Measurements from ENCODE around the gene SLC38A5. TPM values are rescaled to one million over a fixed set of nuclear protein-coding genes. Genes with fewer than 3 reads are reported as not detected.

The SLC38A5 gene
- total RNA-seq, 2 experiments from 2014 or later, result 146 to 156 TPM

GRCh38 chrX:48505481-48505880 is 35.4 kb upstream of the SLC38A5 start:
- no peak overlapping the region for H3K4me3 Mint-ChIP-seq
- DNase-seq, result no peak
- H3K27ac Mint-ChIP-seq, result no peak overlapping the region
- H3K4me1 Mint-ChIP-seq, result peaks cover 5% of the 10 kb centered on the region
- H3K27me3 Mint-ChIP-seq, result no peaks in the 10 kb centered on the region
- H3K9me3 Mint-ChIP-seq, result no peaks in the 10 kb centered on the region
- H3K36me3 Mint-ChIP-seq, result no peaks in the 10 kb centered on the region

DNA sequence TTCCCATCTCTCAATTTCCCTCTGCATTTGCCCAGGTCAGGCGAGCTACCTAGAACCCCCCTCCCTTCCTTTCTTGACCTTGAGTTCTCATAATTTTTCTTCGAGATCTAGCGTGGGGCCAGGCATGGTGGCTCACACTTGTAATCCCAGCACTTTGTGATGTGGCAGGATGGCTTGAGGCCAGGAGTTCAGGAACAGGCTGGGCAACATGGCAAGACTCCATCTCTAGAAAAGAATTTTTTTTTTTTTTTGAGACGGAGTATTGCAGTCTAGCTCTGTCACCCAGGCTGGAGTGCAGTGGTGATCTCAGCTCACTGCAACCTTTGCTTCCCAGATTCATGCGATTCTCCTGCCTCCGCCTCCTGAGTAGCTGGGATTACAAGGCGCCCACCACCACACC is 34.2 kb upstream of the SLC38A5 start:
- H3K9me3 Mint-ChIP-seq, result no peaks in the 10 kb centered on the region
- no peak overlapping the region for H3K4me3 Mint-ChIP-seq
- DNase-seq, result no peak
- no peaks in the 10 kb centered on the region for H3K4me1 Mint-ChIP-seq
- H3K27ac Mint-ChIP-seq, result no peak overlapping the region
- H3K36me3 Mint-ChIP-seq, result no peaks in the 10 kb centered on the region
- no peaks in the 10 kb centered on the region for H3K27me3 Mint-ChIP-seq

DNA sequence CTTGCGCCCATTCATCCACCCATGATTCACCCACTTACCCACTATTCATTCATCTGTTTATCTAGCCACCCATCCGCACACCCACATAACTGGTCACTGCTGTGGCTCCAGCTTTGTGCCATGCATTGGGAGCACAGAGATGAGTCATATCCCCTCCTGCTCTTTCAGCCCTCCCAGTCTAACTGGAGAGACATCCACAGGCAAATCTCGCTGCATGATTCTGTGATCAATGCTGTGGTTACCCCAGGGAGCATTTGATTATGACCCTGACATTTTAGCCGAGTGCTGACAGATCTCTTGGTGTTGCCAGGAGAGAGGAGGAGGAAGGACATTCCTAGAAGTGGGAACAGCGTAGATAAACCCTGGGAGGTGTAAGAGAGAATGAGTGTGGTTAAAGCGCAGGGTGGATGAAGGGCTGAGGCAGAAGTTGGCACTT is 28.3 kb upstream of the SLC38A5 start:
- Mint-ChIP-seq H3K9me3 (no peaks in the 10 kb centered on the region), H3K4me1 (no peaks in the 10 kb centered on the region), H3K27me3 (no peaks in the 10 kb centered on the region), H3K36me3 (no peaks in the 10 kb centered on the region), H3K4me3 (no peak overlapping the region), H3K27ac (no peak overlapping the region)
- DNase-seq, result no peak

DNA sequence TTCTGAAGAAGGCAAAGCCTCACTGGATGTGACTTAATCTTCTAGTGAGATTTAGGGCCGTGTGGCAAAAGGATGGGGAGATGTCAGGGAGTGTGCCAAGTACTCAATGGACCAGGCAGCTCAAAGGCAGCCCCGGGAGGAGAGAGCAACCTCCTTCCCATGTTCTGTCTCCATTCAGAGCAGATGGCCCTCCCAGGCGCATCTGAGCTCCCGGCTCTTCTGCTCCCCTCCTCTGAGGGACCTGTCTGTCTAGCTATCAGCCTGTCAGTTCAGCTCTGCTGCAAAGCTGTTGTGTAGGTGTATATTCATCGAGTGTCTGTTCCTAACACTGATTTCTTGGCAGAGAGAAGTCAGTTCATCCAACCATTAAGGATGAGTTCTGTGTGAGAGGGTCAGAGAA is 27.8 kb upstream of the SLC38A5 start:
- H3K36me3 Mint-ChIP-seq, result no peaks in the 10 kb centered on the region
- H3K27ac Mint-ChIP-seq, result no peak overlapping the region
- H3K9me3 Mint-ChIP-seq, result no peaks in the 10 kb centered on the region
- no peaks in the 10 kb centered on the region for H3K27me3 Mint-ChIP-seq
- DNase-seq, result no peak
- H3K4me3 Mint-ChIP-seq, result no peak overlapping the region
- no peaks in the 10 kb centered on the region for H3K4me1 Mint-ChIP-seq

DNA sequence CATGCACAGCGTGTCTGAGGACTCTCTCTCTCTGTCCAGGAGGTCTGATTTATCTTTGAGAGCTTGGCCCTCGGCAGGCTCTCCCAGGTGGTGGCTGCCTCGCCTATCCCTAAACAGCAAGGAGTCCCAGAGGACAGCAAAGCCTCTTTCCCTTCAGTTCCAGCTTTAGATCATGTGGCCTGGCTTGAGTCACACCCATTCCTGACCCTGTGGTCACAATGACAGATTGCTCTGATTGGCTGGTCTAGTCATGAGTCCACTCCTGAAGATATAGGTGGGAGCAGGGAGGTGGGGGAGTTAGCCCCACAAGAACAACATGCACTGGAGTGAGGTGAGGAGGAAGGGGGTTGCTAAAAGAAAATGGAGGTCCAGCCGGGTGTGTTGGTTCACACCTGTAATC is 26.6 kb upstream of the SLC38A5 start:
- no peaks in the 10 kb centered on the region for H3K9me3 Mint-ChIP-seq
- H3K27me3 Mint-ChIP-seq, result no peaks in the 10 kb centered on the region
- no peak overlapping the region for H3K4me3 Mint-ChIP-seq
- H3K27ac Mint-ChIP-seq, result no peak overlapping the region
- no peaks in the 10 kb centered on the region for H3K4me1 Mint-ChIP-seq
- no peaks in the 10 kb centered on the region for H3K36me3 Mint-ChIP-seq
- DNase-seq, result no peak

- no peak for DNase-seq
- Mint-ChIP-seq H3K9me3 (no peaks in the 10 kb centered on the region), H3K4me3 (no peak overlapping the region), H3K36me3 (no peaks in the 10 kb centered on the region), H3K4me1 (no peaks in the 10 kb centered on the region), H3K27ac (no peak overlapping the region), H3K27me3 (no peaks in the 10 kb centered on the region)
These were observed 23.9 kb upstream of the SLC38A5 start for GRCh38 chrX:48493890-48494364.

DNA sequence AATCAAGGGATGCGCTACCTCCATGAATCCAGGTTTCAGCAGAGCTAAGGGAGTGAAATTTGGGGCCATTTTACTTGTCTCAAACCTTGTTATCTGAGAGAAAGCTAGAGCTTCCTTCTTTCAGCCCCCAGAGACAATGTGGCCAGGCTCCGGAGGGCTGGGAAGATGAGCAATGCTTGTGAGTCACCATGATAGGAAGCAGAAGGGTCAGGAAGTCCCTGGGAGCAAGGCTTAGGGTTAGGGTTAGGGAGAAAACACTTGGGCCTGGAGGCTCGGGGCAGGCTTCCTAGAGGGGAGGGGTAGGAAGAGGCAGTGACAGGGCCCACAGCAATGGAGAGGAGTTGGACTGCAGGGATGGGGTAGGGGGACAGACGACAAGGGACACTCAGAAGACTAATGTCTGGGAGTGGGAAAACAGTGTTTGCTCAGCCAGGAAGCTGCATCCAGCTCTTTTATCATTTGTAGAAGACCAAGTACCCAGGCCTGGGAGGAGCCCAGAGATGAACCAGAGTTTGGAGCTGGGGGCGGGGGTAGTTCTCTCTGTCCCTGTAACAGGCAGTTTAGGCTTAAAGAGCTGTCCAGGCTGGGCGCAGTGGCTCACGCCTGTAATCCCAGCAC is 22.3 kb upstream of the SLC38A5 start:
- Mint-ChIP-seq H3K4me3 (no peak overlapping the region), H3K36me3 (no peaks in the 10 kb centered on the region), H3K27ac (no peak overlapping the region), H3K27me3 (no peaks in the 10 kb centered on the region), H3K9me3 (no peaks in the 10 kb centered on the region), H3K4me1 (no peaks in the 10 kb centered on the region)
- DNase-seq, result no peak

DNA sequence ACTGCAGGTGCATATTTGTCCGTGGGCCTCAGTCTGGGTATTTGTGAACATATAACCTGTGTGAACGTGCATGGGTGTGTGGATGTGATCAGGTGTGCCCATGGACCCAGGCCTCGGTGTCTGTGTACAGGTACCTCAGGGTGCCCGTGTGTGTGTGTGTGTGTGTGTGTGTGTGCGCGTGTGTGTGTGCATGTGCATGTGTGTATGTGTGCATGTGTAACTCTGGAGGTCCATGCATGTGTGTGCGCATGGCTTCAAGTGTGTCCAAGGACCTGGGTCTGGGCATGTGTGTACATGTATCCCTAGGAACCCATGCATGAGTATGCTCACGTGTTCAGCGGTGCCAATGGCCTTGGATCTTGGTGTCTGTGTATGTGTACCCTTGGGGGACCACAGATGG is 21.7 kb upstream of the SLC38A5 start:
- H3K27ac Mint-ChIP-seq, result no peak overlapping the region

GRCh38 chrX:48490661-48491060 is 20.6 kb upstream of the SLC38A5 start:
- H3K4me1 Mint-ChIP-seq, result no peaks in the 10 kb centered on the region

More for the DNA sequence above, 21.7 kb upstream of the SLC38A5 start:
- Mint-ChIP-seq H3K4me3 (no peak overlapping the region), H3K36me3 (no peaks in the 10 kb centered on the region), H3K4me1 (no peaks in the 10 kb centered on the region), H3K9me3 (no peaks in the 10 kb centered on the region), H3K27me3 (no peaks in the 10 kb centered on the region)
- DNase-seq, result no peak

DNA sequence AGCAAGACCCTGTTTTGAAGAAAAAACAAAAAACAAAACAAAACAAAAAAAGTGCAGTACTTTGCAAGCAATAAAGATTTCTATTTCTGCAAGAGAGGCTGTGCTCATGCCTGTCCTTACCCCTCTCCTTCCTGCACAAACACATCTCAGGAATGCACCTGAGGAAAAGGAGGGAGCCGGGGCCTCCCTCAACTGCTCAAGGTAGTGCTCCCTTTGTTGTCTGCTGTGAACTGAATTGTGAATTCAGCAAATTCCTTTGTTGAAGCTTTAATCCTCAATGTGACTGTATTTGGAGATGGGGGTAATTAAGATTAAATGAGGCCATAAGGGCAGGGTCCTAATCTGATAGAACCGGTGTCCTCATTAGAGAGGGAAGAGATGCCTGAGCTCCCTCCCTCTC is 19.8 kb upstream of the SLC38A5 start:
- Mint-ChIP-seq H3K27ac (no peak overlapping the region), H3K4me3 (no peak overlapping the region), H3K36me3 (no peaks in the 10 kb centered on the region)

More at GRCh38 chrX:48490661-48491060, 20.6 kb upstream of the SLC38A5 start:
- Mint-ChIP-seq H3K9me3 (no peaks in the 10 kb centered on the region), H3K27me3 (no peaks in the 10 kb centered on the region), H3K36me3 (no peaks in the 10 kb centered on the region), H3K27ac (no peak overlapping the region), H3K4me3 (no peak overlapping the region)
- no peak for DNase-seq

GRCh38 chrX:48489296-48489695 is 19.2 kb upstream of the SLC38A5 start:
- no peaks in the 10 kb centered on the region for H3K27me3 Mint-ChIP-seq
- no peak overlapping the region for H3K27ac Mint-ChIP-seq
- H3K4me1 Mint-ChIP-seq, result no peaks in the 10 kb centered on the region
- H3K36me3 Mint-ChIP-seq, result no peaks in the 10 kb centered on the region
- H3K4me3 Mint-ChIP-seq, result no peak overlapping the region
- no peaks in the 10 kb centered on the region for H3K9me3 Mint-ChIP-seq
- DNase-seq, result no peak

More for the DNA sequence above, 19.8 kb upstream of the SLC38A5 start:
- no peaks in the 10 kb centered on the region for H3K9me3 Mint-ChIP-seq
- no peaks in the 10 kb centered on the region for H3K4me1 Mint-ChIP-seq
- DNase-seq, result no peak
- H3K27me3 Mint-ChIP-seq, result no peaks in the 10 kb centered on the region

- Mint-ChIP-seq H3K27ac (no peak overlapping the region), H3K36me3 (no peaks in the 10 kb centered on the region), H3K4me1 (no peaks in the 10 kb centered on the region), H3K9me3 (no peaks in the 10 kb centered on the region), H3K27me3 (no peaks in the 10 kb centered on the region), H3K4me3 (no peak overlapping the region)
- no peak for DNase-seq
These were observed 18.0 kb upstream of the SLC38A5 start for GRCh38 chrX:48488034-48488433.

GRCh38 chrX:48487362-48487798 is 17.3 kb upstream of the SLC38A5 start:
- no peak for DNase-seq
- H3K9me3 Mint-ChIP-seq, result no peaks in the 10 kb centered on the region

DNA sequence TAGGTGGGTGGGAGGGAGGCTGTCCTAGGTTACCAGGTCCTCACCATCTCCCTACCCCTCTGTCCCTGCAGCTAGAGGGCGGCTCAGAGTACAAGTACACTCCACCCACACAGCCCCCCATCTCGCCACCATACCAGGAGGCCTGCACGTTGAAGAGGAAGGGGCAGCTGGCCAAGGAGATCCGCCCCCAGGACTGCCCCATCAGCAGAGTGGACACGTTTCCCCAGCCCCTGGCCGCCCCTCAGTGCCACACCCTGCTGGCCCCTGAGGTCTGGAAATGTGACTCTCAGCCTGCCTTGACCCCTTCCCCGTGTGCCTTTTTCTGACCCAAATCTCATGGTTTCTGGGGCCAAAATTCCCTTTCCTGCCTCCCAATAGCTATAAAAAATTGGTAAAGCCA is 12.5 kb upstream of the SLC38A5 start:
- Mint-ChIP-seq H3K4me3 (no peak overlapping the region), H3K9me3 (no peaks in the 10 kb centered on the region), H3K4me1 (peaks cover 14% of the 10 kb centered on the region), H3K27ac (no peak overlapping the region), H3K36me3 (peaks cover 21% of the 10 kb centered on the region), H3K27me3 (no peaks in the 10 kb centered on the region)
- DNase-seq, result no peak

More at GRCh38 chrX:48487362-48487798, 17.3 kb upstream of the SLC38A5 start:
- no peaks in the 10 kb centered on the region for H3K27me3 Mint-ChIP-seq
- H3K36me3 Mint-ChIP-seq, result no peaks in the 10 kb centered on the region
- H3K4me1 Mint-ChIP-seq, result no peaks in the 10 kb centered on the region
- no peak overlapping the region for H3K4me3 Mint-ChIP-seq
- H3K27ac Mint-ChIP-seq, result no peak overlapping the region

GRCh38 chrX:48480583-48480982 is 10.5 kb upstream of the SLC38A5 start:
- Mint-ChIP-seq H3K36me3 (peaks cover 27% of the 10 kb centered on the region), H3K27ac (peak overlapping the region; percentile 54), H3K4me3 (no peak overlapping the region), H3K27me3 (no peaks in the 10 kb centered on the region), H3K4me1 (peaks cover 17% of the 10 kb centered on the region), H3K9me3 (no peaks in the 10 kb centered on the region)
- DNase-seq, result no peak

- no peak for DNase-seq
- Mint-ChIP-seq H3K27ac (peak overlapping the region; percentile 54), H3K4me1 (peaks cover 17% of the 10 kb centered on the region), H3K36me3 (peaks cover 27% of the 10 kb centered on the region), H3K9me3 (no peaks in the 10 kb centered on the region), H3K4me3 (no peak overlapping the region), H3K27me3 (no peaks in the 10 kb centered on the region)
These were observed 10.1 kb upstream of the SLC38A5 start for GRCh38 chrX:48480142-48480541.
